Cerebellar cortex (tissue), 1 donor: ENCODE results near the gene JAKMIP2.
A peak's percentile ranks its signal among the peaks of the same experiment; 100 is the strongest.
"Not testable (repeated sequence)": the region's sequence is repeated elsewhere in the genome, so short reads cannot be mapped to it uniquely, and the experiment has no call there.

Experiments used
- DNase-seq: peaks from one replicate; pipeline ENCODE4 v3.0.0-alpha.2; 2015; ENCODE audit warnings: low spot score

Gene JAKMIP2

DNA sequence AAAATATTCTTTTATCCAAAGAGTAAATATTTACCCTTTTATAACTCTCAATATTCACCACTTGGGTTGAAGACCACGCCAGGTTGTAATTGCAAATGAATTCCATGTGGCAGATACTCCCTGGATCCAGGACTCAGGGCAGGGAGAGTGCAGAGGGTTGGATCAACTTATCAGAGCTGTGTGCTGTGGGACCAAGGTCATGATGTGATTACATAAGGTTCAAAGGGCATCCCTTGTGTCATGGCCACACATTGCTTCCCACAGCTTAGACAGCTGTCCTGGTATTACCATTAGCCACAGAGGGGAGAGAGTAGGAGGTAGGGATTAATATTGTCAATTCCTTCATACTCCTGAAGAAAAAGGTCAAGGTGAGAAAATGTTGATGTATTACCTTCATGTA, 133.9 kb downstream of the JAKMIP2 start:
- DNase-seq: no peak

DNA sequence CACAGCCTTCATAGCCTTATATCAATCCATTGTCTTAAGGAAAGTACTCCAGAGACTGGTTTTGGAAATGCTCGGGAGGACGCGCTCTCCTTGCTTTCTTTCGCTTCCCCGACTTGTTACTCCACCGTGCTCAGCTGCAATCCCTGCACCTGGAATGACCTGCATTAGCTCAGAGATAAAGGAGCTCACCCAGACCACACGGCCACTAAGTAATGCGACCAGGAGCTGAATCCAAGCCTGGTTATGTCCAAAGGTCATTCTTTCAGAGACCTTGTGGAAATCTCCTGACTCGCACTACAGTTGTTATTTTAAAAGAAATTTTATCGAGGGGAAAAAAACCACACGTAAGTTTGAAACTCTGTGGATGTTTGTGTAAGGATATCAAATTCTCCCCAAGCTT, 137.3 kb downstream of the JAKMIP2 start:
- no peak for DNase-seq

DNA sequence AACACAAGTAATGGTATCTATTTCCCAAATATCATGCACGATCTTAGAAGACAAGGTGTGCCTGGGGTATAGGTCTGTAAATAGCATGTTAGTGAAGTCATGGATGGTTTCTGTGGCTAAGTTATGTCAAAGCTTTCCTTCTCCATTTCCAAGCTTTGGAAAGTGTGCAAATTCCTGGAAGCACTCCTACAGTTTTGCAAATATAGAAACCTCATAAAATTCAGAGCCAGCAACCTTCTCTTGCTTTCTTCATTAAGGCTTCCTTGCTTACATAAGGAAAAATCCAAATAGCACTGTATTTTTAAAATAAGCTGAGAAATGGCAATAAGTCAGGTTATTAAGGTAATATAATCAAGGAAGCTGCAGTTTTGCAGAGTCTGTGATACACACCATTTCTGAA, 138.1 kb downstream of the JAKMIP2 start:
- DNase-seq: no peak

DNA sequence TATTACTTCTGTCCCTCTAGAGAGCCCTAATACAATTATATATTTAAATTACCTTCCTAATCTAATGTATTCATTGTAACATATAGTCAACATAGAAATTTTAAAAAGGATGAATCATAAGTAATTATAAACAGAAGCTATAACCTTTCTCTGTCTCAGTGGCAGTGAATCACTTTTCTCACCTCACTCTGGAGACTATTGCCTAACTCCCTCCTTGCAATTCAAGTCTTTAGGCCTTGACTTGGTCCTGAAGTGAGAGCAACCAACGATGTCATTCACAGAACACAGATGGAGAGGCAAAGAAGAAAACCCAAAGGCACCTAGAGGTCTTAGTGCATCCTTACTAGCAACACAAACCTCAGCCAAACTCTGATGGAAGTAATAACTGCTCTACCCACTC, 139.4 kb downstream of the JAKMIP2 start:
- no peak for DNase-seq

DNA sequence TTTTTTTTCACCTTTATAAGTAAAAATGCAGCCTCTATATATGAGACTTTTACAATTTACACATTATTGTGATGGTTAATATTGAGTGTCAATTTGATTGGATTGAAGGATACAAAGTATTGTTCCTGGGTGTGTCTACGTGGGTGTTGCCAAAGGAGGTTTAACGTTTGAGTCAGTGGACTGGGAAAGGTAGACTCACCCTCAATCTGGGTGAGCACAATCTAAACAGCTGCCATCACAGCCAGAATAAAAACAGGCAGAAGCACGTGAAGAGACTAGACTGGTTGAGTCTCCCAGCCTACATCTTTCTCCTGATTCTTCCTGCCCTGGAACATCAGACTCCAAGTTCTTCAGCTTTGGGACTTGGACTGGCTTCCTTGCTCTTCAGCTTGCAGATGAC, 139.9 kb downstream of the JAKMIP2 start:
- DNase-seq: no peak

DNA sequence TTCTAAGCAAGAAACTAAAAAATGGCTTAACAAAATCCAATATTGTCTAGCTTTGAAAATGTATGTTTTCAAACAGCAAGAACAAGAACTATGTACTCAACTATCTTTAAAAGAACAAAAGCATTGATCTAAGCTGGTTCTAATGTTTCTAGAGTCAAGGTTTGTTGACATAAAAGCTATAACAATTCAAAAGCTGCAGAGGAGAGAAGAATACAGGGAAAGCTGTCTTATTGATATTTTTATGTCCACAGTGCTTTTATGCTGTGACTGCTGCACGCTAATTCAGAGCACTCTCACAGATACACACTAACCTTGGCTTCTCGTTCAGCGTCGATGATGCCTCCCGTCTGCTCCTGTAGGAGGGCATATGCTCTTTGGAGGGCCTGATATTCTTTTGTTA, 143.2 kb downstream of the JAKMIP2 start:
- no peak for DNase-seq

DNA sequence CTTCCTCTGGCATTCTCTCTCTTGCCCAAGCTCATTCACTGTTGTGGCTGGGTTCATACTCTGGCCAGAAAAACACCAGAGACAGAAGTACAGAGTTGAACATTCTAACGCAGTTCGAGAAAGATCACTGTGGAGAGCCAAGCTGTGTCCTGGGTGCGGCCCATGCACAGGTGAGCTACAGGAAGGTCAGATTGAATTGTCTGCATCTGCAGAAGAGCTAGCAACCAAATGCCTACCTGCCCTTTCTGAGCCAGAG, 145.9 kb downstream of the JAKMIP2 start:
- DNase-seq: no peak

DNA sequence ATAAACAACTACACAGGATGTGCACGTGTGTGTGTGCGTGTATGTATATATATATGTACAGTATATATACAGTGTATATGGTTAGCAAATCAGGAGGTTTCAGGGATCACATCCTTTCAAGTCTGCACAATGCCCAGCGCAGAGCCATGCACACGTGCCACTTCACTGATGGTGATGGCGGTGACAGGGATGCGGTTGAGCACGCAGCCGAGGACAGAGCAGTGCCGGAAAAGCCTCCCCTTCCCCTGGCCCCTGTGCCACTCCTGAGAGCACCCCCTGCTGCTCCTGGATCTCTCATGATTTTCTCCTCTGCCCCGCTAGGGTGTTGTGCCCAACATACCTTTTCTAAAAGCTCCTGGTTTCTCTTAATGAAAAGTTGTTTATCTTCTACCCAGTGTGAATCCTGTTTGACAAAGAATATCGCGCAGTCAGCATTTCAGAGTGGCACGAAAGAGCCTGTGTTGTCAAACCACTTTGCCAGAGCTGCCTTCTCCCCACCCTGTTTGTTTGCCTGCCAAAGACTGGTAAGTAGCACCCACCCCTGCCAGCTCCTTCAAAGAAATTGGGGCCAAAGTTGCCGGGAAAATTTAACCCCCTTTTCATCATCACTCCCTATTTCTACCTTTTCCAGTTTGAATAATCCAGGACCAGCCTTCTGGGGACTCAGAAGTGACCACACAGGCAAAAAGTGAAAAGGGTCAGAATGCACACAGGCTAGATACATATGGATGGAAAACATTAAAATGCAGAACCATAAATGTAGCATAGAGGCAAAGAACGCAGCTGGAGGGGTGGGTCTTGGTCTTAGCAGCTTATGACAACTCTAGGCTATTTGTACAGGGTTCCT, 146.4 kb downstream of the JAKMIP2 start:
- no peak for DNase-seq

DNA sequence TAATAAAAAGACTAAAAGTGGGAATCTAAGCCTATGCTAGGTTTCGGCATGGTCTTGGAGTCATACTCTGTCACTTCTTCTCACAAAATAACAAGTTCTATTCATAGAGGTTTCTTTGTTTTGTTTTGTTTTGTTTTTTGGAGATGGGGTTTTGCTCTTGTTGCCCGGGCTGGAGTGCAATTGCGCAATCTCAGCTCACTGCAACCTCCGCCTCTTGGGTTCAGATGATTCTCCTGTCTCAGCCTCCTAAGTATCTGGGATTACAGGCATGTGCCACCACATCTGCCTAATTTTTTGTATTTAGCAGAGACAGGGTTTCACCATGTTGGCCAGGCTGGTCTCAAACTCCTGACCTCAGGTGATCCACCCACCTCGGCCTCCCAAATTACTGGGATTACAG, 147.1 kb downstream of the JAKMIP2 start:
- DNase-seq: not testable (repeated sequence)

DNA sequence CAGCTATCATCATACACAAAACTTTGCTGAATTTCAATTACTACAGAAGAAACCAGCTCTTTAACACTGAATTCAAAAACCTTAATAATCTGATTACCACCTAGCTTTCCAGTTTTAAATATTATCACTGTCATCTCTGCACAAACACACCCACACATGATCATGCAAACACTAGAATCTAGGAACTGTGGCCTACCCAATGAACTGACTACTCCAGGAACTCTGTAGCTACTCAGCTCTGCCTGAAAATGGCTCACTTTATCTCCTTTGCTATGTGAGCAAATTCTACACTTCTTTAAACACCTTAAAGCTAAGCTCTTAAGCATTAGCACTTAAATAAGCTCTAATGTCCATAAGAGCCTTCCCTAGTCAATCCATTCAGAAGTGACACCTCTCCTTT, 149.4 kb downstream of the JAKMIP2 start:
- DNase-seq: no peak

DNA sequence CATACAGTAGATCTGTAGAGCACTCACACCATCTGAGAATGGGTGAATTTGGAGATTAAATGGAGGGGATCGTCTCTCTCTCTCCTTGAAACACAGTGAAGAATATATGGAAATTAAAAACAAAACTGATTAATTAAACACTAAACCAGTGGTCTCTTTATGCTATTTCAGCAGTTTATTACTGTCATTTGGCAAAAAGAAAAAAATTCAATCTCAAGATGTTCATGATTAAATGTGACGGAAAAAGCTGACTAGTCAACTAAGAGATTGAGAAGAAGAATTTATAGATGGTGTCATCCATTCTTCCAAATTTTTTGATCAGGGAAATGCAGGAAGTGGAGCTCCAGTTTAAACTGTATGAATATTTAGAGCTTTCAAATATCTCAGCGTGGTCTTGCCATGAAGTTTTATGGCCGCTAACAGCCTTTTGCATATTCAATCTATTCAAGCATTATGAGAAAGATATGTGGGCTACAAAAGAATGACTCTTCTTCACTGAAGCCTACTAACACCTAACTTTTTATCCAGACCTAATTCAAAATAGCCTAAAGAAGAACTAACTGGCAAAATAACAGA, 151.0 kb downstream of the JAKMIP2 start:
- DNase-seq: no peak

DNA sequence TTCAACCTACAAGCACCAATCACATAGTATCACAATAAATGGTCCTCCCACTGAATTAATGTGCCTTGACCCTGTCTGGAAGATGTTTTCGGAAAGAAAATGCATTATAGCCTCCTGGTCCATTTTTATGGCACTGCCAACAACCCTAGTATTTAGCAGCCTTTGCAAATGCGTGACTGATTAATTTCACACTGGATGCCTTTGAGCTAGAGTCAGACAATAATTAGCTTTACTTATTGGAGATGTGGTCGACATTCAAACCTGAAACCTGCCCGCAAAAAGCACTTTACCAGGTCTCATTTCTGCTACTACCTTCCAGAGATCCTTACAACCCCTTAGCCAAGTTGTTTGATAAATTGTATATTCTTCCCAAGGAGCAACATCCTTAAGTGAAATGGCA, 153.3 kb downstream of the JAKMIP2 start:
- DNase-seq: peak; percentile 16

DNA sequence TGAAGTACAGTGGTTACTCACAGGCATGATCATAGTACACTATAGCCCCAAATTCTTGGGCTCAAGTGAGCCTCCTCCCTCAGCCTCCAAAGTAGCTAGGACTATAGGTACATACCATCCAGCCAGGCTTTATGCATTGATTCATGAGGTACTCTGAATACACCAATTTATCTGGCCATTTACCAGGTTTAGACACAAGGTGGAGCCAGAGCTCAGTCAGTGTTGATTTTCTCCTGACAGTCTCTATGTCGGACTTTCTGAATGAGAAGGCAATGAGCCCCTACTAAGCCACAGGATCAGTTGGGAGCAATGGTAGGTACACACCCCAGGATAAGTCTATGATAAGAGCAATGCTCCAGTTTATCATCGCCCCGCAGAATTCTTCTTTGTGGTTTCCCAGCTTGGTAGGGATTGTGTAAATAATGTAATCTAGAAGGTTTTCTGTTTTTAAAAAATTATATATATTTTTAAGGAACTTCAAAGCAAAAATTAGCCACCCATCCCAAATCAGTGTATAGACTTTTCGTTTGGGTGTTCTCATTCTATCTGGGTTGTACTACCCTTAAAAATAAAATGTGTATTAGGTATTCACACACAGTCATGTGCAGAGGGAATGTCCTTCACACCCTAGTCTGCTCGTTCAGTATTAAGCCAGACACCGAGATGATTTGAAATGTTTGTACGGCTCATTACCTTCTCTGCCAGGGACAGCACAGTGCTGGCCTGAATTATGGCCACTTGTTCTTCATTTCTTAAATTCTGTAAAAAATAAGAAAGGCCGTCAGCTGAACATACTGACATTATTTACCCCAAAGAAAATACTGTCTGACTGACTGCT, 154.3 kb downstream of the JAKMIP2 start:
- DNase-seq: peak; percentile 93

DNA sequence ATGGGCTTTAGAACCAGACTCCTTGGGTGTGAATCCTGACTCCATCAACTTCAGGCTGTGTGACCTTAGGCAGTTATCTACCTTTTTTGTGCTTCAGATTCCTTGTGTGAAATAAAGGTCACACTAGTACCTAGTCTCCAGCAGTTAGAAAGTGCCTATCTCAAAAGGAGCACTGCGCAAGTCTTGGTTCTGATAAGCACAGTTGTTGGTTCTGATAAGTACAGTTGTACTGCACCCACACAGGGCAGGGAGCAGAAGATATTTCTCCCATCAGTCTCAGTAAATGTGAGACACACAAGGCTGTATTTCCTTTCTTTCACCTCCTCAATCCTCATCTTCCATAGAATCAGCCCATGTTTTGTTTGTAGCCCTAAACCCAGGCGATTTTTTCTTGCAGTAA, 156.1 kb downstream of the JAKMIP2 start:
- DNase-seq: no peak

DNA sequence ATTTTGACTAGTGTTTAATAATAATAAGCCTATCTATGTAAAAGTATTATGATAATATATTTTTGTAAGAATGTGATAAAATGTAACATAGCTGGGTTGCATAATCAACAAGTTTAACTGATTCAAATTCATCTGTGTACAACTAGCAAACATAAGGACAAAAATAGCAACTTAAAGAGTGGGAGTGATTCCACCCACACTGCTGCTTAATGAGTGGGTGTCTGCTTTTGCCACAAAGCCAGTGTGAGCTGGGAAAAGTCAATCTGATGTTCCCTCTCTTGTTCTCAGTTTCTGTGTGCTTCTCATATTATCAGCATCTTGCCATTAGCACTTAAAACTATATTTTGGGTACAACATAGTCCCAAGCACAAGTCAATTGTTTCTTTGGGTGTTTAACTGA, 161.5 kb downstream of the JAKMIP2 start:
- no peak for DNase-seq

DNA sequence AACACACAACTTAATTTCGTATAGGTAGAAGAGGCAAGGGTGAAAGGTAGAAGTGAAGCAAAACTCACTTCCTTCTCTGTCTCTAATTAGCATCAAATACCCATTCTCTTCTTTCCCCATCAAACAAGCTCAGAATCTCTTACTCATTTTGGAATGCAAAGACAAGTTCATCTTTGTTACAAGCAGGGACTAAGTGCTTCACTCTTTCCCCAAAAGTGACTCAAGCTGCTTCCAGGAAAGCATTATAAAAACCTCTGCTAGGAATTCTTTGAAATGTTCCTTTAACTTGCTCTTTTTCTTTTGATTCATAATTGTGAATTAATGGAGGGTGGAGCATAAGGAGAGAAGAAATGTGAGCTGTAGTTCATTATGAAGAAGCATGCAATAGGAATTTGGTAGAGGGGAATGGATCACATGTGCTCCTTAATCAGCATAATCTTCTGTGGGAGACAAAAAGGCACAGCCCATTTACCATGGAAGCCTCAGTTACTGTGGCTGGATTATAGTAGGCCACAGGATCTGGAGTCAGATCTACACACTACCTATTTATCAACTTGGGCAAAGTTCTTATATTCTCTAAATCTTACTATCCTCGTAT, 163.1 kb downstream of the JAKMIP2 start:
- DNase-seq: no peak

DNA sequence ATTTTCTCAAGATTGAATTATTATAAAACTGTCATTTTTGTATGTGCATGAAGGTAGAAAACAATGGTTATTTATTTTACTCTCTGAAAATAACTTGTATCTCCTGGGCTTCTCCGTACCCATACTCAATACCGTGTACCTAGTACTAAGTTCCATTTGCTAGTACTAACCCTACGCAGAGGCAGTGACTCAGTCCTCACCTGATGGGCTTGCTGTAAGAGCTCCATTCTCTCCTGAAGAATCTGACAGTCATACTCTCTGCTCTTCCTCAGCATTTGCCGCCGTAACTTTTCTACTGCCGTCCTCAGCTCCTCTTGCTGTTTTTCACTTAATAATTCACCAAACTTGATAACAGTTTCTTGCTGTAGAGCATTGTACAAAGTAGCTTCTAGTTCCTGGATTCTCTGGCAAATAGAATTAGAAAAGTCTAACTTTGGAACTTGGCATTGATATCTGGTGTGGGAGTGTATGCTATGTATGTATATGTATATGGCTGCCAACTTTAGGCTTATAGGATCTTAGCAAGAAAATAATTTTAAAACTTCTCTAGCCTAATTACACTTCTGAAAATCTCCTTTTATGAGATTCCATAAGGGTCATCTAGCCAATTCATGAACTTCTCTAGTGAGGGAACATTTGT, 164.7 kb downstream of the JAKMIP2 start:
- DNase-seq: no peak

DNA sequence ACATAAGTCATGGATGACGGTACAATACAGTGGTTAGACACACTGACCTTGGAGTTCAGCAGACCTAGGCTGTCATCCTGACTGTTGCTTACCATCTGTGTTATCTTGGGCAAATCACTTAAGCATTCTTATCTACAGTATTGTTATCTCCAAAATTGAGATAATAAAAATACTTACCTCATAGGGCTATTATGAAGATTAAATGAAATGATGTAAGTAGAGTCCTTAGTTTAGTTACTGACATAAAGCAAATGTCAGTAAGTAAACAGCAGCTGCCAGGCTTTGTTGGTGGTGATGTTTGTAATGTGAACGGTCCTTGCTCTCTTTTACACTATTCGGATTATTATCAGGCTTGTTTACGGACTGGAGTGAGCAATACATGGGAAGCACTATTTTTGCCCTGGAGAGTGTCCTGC, 165.3 kb downstream of the JAKMIP2 start:
- DNase-seq: no peak

DNA sequence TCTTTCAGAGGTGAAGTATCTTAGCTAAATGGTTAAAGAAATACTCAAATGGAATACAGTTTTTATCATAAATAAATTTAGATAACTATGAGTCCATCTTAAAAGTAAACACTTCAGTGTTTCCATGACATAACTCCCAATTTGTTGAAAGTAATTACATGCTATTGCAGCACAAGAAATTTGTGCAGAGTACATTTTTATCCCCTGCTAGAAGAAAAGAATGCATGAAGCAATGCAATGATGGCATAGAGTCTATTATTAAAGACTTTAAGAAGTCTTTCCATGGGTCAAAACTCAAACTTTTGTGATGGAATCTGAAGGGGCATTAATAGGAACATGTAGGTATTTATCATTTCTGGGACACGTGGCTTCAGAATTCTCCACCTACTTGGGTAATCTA, 166.1 kb downstream of the JAKMIP2 start:
- DNase-seq: no peak

DNA sequence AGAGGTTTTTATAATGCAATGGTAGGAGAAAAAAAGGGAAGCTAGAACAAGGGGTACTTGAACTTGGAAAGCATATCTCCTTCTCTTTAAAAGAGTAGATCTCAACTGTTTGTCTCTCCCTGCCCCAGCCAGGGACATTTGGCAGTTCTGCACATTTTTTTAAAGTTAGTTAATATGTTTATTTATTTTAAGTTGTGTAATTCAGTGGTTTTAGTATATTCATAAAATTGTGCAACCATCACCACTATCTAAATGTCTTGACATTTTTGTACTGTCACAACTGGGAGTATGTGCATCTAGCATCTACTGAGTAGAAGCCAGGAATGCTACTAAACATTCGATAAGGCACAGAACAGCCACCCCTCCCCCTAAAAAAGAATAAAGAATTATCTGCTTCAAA, 169.2 kb downstream of the JAKMIP2 start:
- no peak for DNase-seq

DNA sequence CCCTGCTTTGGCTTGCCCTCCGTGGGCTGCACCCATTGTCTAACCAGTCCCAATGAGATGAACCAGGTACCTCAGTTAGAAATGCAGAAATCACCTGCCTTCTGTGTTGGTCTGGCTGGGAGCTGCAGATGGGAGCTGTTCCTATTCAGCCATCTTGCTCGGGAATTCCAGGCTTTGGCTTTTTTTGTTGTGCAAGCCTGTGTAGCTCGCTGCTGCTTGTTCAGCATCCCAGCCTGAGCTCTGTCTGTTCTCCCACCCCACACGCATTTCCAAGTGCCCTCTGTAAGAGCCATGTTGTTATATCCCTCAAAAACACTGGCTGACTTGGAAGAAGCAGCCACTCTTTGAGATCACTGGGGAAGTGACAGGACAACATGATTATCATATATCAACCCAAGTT, 171.0 kb downstream of the JAKMIP2 start:
- DNase-seq: no peak

DNA sequence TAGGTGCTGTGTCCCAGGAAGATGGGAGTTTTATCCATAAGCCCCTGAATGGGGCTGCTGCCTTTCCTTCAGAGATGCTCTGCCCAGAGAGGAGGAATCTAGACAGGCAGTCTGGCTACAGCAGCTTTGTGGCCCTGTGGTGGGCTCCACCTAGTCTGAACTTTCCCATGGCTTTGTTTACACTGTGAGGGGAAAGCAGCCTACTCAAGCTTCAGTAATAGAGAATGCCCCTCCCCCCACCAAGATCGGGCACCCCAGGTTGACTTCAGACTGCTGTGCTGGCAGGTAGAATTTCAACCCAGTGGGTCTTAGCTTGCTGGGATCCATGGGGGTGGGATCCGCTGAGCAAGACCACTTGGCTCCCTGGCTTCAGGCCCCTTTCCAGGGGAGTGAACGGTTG, 171.7 kb downstream of the JAKMIP2 start:
- DNase-seq: no peak
